Measurements from ENCODE around the gene ELAVL1.

- TF ChIP-seq CTCF (IDR thresholded peaks at IDR 0.05; ENCODE audit: insufficient read depth, low read depth, low read length) (no peak), EZH2 (IDR thresholded peaks at IDR 0.05; ENCODE audit: insufficient read depth, low read length) (no peak)
Measured at GRCh38 chr19:7988307-7988706, 17.1 kb downstream of the ELAVL1 start.
